ENCODE results near the gene GPR35.

GRCh38 chr2:240603081-240603835 lies 22.0 kb upstream of the GPR35 start:
- TF ChIP-seq ATF2 (CRISPR knock-in tag; IDR thresholded peaks at IDR 0.05; ENCODE audit: borderline replicate concordance, low read depth) (no peak), CTCF (IDR thresholded peaks at IDR 0.05) (no peak), NR2C2 (CRISPR knock-in tag; IDR thresholded peaks at IDR 0.05) (no peak), RELA (CRISPR knock-in tag; IDR thresholded peaks at IDR 0.05; ENCODE audit: borderline replicate concordance) (no peak), ZNF263 (CRISPR knock-in tag; IDR thresholded peaks at IDR 0.05; ENCODE audit: low read depth) (no peak), ZNF317 (CRISPR knock-in tag; IDR thresholded peaks at IDR 0.05; ENCODE audit: borderline replicate concordance, low read depth) (no peak), CBFB (CRISPR knock-in tag; IDR thresholded peaks at IDR 0.05; ENCODE audit: low read depth) (no peak), ARID4B (CRISPR knock-in tag; IDR thresholded peaks at IDR 0.05; ENCODE audit: borderline replicate concordance) (no peak), NR3C1 (CRISPR knock-in tag; conservative IDR thresholded peaks at IDR 0.05; ENCODE audit: low read depth) (no peak), FOXJ3 (CRISPR knock-in tag; IDR thresholded peaks at IDR 0.05; ENCODE audit: borderline replicate concordance) (no peak), ZNF425 (CRISPR knock-in tag; conservative IDR thresholded peaks at IDR 0.05) (no peak), MXD4 (CRISPR knock-in tag; IDR thresholded peaks at IDR 0.05; ENCODE audit: borderline replicate concordance) (no peak), MLX (CRISPR knock-in tag; IDR thresholded peaks at IDR 0.05) (no peak), AFF4 (CRISPR knock-in tag; IDR thresholded peaks at IDR 0.05; ENCODE audit: borderline replicate concordance) (no peak)
